ENCODE measurements around the gene AKR1C1. TPM values are rescaled to one million over a fixed set of nuclear protein-coding genes. Genes with fewer than 3 reads are reported as not detected.
"Not testable (repeated sequence)": the region's sequence is repeated elsewhere in the genome, so short reads cannot be mapped to it uniquely, and the experiment has no call there.

Gene AKR1C1
- polyA plus RNA-seq, 3 donors = 10.0 to 11.2 (median 10.1) TPM

GRCh38 chr10:5013385-5013784 is 50.2 kb downstream of the AKR1C1 start:
- DNase-seq (ENCODE audit: low read depth in 3 of 3, low spot score in 2 of 3) = no peak

GRCh38 chr10:5014200-5014910 is 51.1 kb downstream of the AKR1C1 start:
- DNase-seq (ENCODE audit: low read depth in 3 of 3, low spot score in 2 of 3) = not testable (repeated sequence)

- no peak for DNase-seq (ENCODE audit: low read depth in 3 of 3, low spot score in 2 of 3)
Observed at GRCh38 chr10:5014936-5015335, 51.7 kb downstream of the AKR1C1 start.

GRCh38 chr10:5018134-5018533 is 54.9 kb downstream of the AKR1C1 start:
- peak in 1 of 3 donors; percentile 27 for DNase-seq (ENCODE audit: low read depth in 3 of 3, low spot score in 2 of 3)

- not testable (repeated sequence) for DNase-seq (ENCODE audit: low read depth in 3 of 3, low spot score in 2 of 3)
Observed at GRCh38 chr10:5018671-5019277, 55.6 kb downstream of the AKR1C1 start.

- DNase-seq (ENCODE audit: low read depth in 3 of 3, low spot score in 2 of 3) = not testable (repeated sequence)
Observed at GRCh38 chr10:5019770-5020612, 56.8 kb downstream of the AKR1C1 start.

- not testable (repeated sequence) for DNase-seq (ENCODE audit: low read depth in 3 of 3, low spot score in 2 of 3)
Observed at GRCh38 chr10:5021624-5022290, 58.5 kb downstream of the AKR1C1 start.

- no peak for DNase-seq (ENCODE audit: low read depth in 3 of 3, low spot score in 2 of 3)
Observed at GRCh38 chr10:5023177-5023805, 60.1 kb downstream of the AKR1C1 start.

- DNase-seq (ENCODE audit: low read depth in 3 of 3, low spot score in 2 of 3) = not testable (repeated sequence)
Observed at GRCh38 chr10:5025461-5025881, 62.3 kb downstream of the AKR1C1 start.

- no peak for DNase-seq (ENCODE audit: low read depth in 3 of 3, low spot score in 2 of 3)
Observed at GRCh38 chr10:5030989-5031388, 67.8 kb downstream of the AKR1C1 start.

GRCh38 chr10:5031588-5031987 is 68.4 kb downstream of the AKR1C1 start:
- DNase-seq (ENCODE audit: low read depth in 3 of 3, low spot score in 2 of 3) = not testable (repeated sequence)

GRCh38 chr10:5032444-5032843 is 69.2 kb downstream of the AKR1C1 start:
- not testable (repeated sequence) for DNase-seq (ENCODE audit: low read depth in 3 of 3, low spot score in 2 of 3)

Other genes starting within 250 kb of the AKR1C1 start
- 10 to 100 TPM in 1 of 3 donors, 1 to 10 TPM in 2; 5.2 to 11.3 (median 7.3) TPM for gene AKR1E2, start 137.2 kb upstream of the AKR1C1 start, polyA plus RNA-seq (ENCODE audit: insufficient read length in 3 of 3)
- 10 to 100 TPM in 1 of 3 donors, 1 to 10 TPM in 2; 7.9 to 10.2 (median 8.6) TPM for gene AKR1C2, start 40.4 kb downstream of the AKR1C1 start, polyA plus RNA-seq (ENCODE audit: insufficient read length in 3 of 3)
- gene AKR1C3, start 131.0 kb downstream of the AKR1C1 start, polyA plus RNA-seq (ENCODE audit: insufficient read length in 3 of 3) = 10 to 100 TPM; 63.2 to 79.0 (median 74.3) TPM
- gene AKR1C8, start 221.7 kb downstream of the AKR1C1 start, polyA plus RNA-seq (ENCODE audit: insufficient read length in 3 of 3) = under 1 TPM; 0.07 to 0.50 (median 0.26) TPM
- not detected for gene AKR1C4, start 233.4 kb downstream of the AKR1C1 start, polyA plus RNA-seq (ENCODE audit: insufficient read length in 3 of 3)